GM18861 (cell line): ENCODE data around the gene ROS1.

Experiments used
- ATAC-seq: cut with Tn5 transposase; IDR thresholded peaks from one replicate; pipeline ENCODE4 v1.9.1; 2021; ENCODE audit not compliant: unreplicated experiment

Gene ROS1

GRCh38 chr6:117311726-117312125 lies 114.0 kb downstream of the ROS1 start:
- no peak for ATAC-seq

- no peak for ATAC-seq
These were observed 114.4 kb downstream of the ROS1 start for GRCh38 chr6:117311310-117311709.

- no peak for ATAC-seq
These were observed 116.1 kb downstream of the ROS1 start for GRCh38 chr6:117309611-117310010.

GRCh38 chr6:117309069-117309468 lies 116.7 kb downstream of the ROS1 start:
- ATAC-seq = no peak

- no peak for ATAC-seq
These were observed 118.1 kb downstream of the ROS1 start for GRCh38 chr6:117307655-117308054.

- ATAC-seq = no peak
These were observed 119.4 kb downstream of the ROS1 start for GRCh38 chr6:117306227-117306790.

- ATAC-seq = no peak
These were observed 121.3 kb downstream of the ROS1 start for GRCh38 chr6:117304446-117304845.

GRCh38 chr6:117303323-117303722 lies 122.4 kb downstream of the ROS1 start:
- no peak for ATAC-seq

- no peak for ATAC-seq
These were observed 126.8 kb downstream of the ROS1 start for GRCh38 chr6:117298941-117299340.

- ATAC-seq = no peak
These were observed 135.4 kb downstream of the ROS1 start for GRCh38 chr6:117290173-117290846.

- ATAC-seq = no peak
These were observed 137.5 kb downstream of the ROS1 start for GRCh38 chr6:117288083-117288715.

GRCh38 chr6:117280922-117281321 lies 144.8 kb downstream of the ROS1 start:
- ATAC-seq = no peak

- ATAC-seq = no peak
These were observed 148.9 kb downstream of the ROS1 start for GRCh38 chr6:117276778-117277316.

- no peak for ATAC-seq
These were observed 150.0 kb downstream of the ROS1 start for GRCh38 chr6:117275711-117276110.

- no peak for ATAC-seq
These were observed 150.5 kb downstream of the ROS1 start for GRCh38 chr6:117275205-117275604.

GRCh38 chr6:117272891-117273290 lies 152.9 kb downstream of the ROS1 start:
- no peak for ATAC-seq

GRCh38 chr6:117272032-117272866 lies 153.5 kb downstream of the ROS1 start:
- ATAC-seq = no peak

GRCh38 chr6:117270843-117271507 lies 154.8 kb downstream of the ROS1 start:
- no peak for ATAC-seq

- ATAC-seq = no peak
These were observed 155.5 kb downstream of the ROS1 start for GRCh38 chr6:117270055-117270842.

GRCh38 chr6:117269638-117270054 lies 156.1 kb downstream of the ROS1 start:
- no peak for ATAC-seq
